HEK293 (cell line): Measurements from ENCODE around the gene DPY19L3.
A peak's percentile ranks its signal among the peaks of the same experiment; 100 is the strongest.

ENCODE experiments used
- CTCF ChIA-PET: fragments of 350-600 bp; formaldehyde crosslinking; extraction: SDS; loops from one replicate; lab custom pipeline; 2021; ENCODE audit warnings: antibody characterized with exemption; lab: Yijun Ruan, JAX
- POLR2A ChIA-PET: fragments of 300-600 bp; formaldehyde crosslinking; extraction: SDS; loops from one replicate; lab custom pipeline; 2020; ENCODE audit warnings: antibody characterized with exemption, inconsistent platforms; lab: Yijun Ruan, JAX
- H3K27ac ChIP-seq: fragments of 200-500 bp; sonication (Bioruptor generic); 2 replicates; pipeline ENCODE4 v1.5.1; 2014; ENCODE audit warnings: low read depth, low read length, control low read depth, inconsistent platforms; ENCODE audit errors: extremely low read depth
- H3K36me3 ChIP-seq, 2 experiments: fragments of 200-500 bp in 1 of 2; sonication (Bioruptor generic) in 1 of 2; 1 replicate in 1 of 2; 2 replicates in 1 of 2; pipeline ENCODE4 v1.5.1; 2014 to 2017; ENCODE audit warnings: inconsistent platforms in 2 of 2, low read length in 2 of 2; ENCODE audit not compliant: control insufficient read depth in 2 of 2, insufficient read depth in 1 of 2
- H3K4me1 ChIP-seq: fragments of 200-500 bp; sonication (Bioruptor generic); 2 replicates; pipeline ENCODE4 v1.5.1; 2014; ENCODE audit warnings: mild to moderate bottlenecking, low read length, inconsistent platforms; ENCODE audit not compliant: control insufficient read depth, insufficient read depth
- H3K4me3 ChIP-seq: 2 replicates; pipeline ENCODE4 v1.5.1; 2011; ENCODE audit warnings: low read depth, mild to moderate bottlenecking, control low read depth, low read length, moderate library complexity
- H3K9me3 ChIP-seq: fragments of 200-500 bp; sonication (Bioruptor generic); 2 replicates; pipeline ENCODE4 v1.5.1; 2014; ENCODE audit warnings: low read depth, low read length, inconsistent platforms; ENCODE audit not compliant: control insufficient read depth, insufficient read depth
- EGR2 ChIP-seq: fragments of 450-650 bp; formaldehyde crosslinking; IDR thresholded peaks from 2 replicates; pipeline ENCODE4 v1.5.1; 2016; ENCODE audit warnings: low read depth, missing biosample characterization, missing genetic modification characterization
- MYNN ChIP-seq: fragments of 450-650 bp; formaldehyde crosslinking; IDR thresholded peaks from 2 replicates; pipeline ENCODE4 v1.5.1; 2016; ENCODE audit warnings: missing biosample characterization, missing genetic modification characterization, borderline replicate concordance
- SETDB1 ChIP-seq: IDR thresholded peaks from one replicate; pipeline ENCODE4 v1.6.1; 2017; ENCODE audit warnings: mild to moderate bottlenecking, low read length, moderate library complexity, mixed read lengths; ENCODE audit not compliant: insufficient read length
- ZBTB20 ChIP-seq: fragments of 450-650 bp; formaldehyde crosslinking; IDR thresholded peaks from 2 replicates; pipeline ENCODE4 v1.5.1; 2016; ENCODE audit warnings: missing biosample characterization, missing genetic modification characterization
- ZFP41 ChIP-seq: fragments of 450-650 bp; formaldehyde crosslinking; IDR thresholded peaks from 2 replicates; pipeline ENCODE4 v1.5.1; 2016; ENCODE audit warnings: missing biosample characterization, missing genetic modification characterization, borderline replicate concordance
- ZIC2 ChIP-seq: fragments of 450-650 bp; formaldehyde crosslinking; IDR thresholded peaks from 2 replicates; pipeline ENCODE4 v1.5.1; 2016; ENCODE audit warnings: missing biosample characterization, missing genetic modification characterization
- ZNF114 ChIP-seq: fragments of 450-650 bp; formaldehyde crosslinking; IDR thresholded peaks from 2 replicates; pipeline ENCODE4 v1.5.0; 2017; ENCODE audit warnings: missing biosample characterization, missing genetic modification characterization
- ZNF121 ChIP-seq: fragments of 450-650 bp; formaldehyde crosslinking; IDR thresholded peaks from 2 replicates; pipeline ENCODE4 v1.5.1; 2016; ENCODE audit warnings: missing biosample characterization, missing genetic modification characterization
- ZNF239 ChIP-seq: fragments of 450-650 bp; formaldehyde crosslinking; IDR thresholded peaks from 2 replicates; pipeline ENCODE4 v1.5.1; 2016; ENCODE audit warnings: missing biosample characterization, missing genetic modification characterization
- ZNF24 ChIP-seq: fragments of 450-650 bp; formaldehyde crosslinking; IDR thresholded peaks from 2 replicates; pipeline ENCODE4 v1.5.1; 2016; ENCODE audit warnings: missing biosample characterization, missing genetic modification characterization
- ZNF335 ChIP-seq: fragments of 450-650 bp; formaldehyde crosslinking; conservative IDR thresholded peaks from 2 replicates; pipeline ENCODE4 v1.5.1; 2016; ENCODE audit warnings: missing biosample characterization, missing genetic modification characterization
- ZNF544 ChIP-seq: fragments of 450-650 bp; formaldehyde crosslinking; IDR thresholded peaks from 2 replicates; pipeline ENCODE4 v1.5.0; 2017; ENCODE audit warnings: missing biosample characterization, missing genetic modification characterization
- ZNF658 ChIP-seq: fragments of 450-650 bp; formaldehyde crosslinking; IDR thresholded peaks from 2 replicates; pipeline ENCODE4; 2016; ENCODE audit warnings: missing biosample characterization, missing genetic modification characterization
- TF ChIP-seq, protein P1 (sequence below): fragments of 450-650 bp; formaldehyde crosslinking; IDR thresholded peaks from 2 replicates; pipeline ENCODE4 v1.5.1; 2016; ENCODE audit warnings: missing biosample characterization, missing genetic modification characterization
- TF ChIP-seq, protein P2 (sequence below): fragments of 450-650 bp; formaldehyde crosslinking; IDR thresholded peaks from 2 replicates; pipeline ENCODE4 v1.5.1; 2017; ENCODE audit warnings: missing biosample characterization, missing genetic modification characterization
- TF ChIP-seq, protein P3 (sequence below): fragments of 450-650 bp; formaldehyde crosslinking; IDR thresholded peaks from 2 replicates; pipeline ENCODE4 v1.5.1; 2016; ENCODE audit warnings: missing biosample characterization, missing genetic modification characterization
- TF ChIP-seq, protein P4 (sequence below): fragments of 450-650 bp; formaldehyde crosslinking; IDR thresholded peaks from 2 replicates; pipeline ENCODE4 v1.5.1; 2016; ENCODE audit warnings: missing biosample characterization, missing genetic modification characterization, low read depth
- TF ChIP-seq, protein P5 (sequence below): fragments of 450-650 bp; formaldehyde crosslinking; IDR thresholded peaks from 2 replicates; pipeline ENCODE4 v1.5.1; 2016; ENCODE audit warnings: missing biosample characterization, missing genetic modification characterization
- TF ChIP-seq, protein P6 (sequence below): fragments of 450-650 bp; formaldehyde crosslinking; IDR thresholded peaks from 2 replicates; pipeline ENCODE4 v1.5.1; 2016; ENCODE audit warnings: missing biosample characterization, missing genetic modification characterization

Gene DPY19L3

DNA sequence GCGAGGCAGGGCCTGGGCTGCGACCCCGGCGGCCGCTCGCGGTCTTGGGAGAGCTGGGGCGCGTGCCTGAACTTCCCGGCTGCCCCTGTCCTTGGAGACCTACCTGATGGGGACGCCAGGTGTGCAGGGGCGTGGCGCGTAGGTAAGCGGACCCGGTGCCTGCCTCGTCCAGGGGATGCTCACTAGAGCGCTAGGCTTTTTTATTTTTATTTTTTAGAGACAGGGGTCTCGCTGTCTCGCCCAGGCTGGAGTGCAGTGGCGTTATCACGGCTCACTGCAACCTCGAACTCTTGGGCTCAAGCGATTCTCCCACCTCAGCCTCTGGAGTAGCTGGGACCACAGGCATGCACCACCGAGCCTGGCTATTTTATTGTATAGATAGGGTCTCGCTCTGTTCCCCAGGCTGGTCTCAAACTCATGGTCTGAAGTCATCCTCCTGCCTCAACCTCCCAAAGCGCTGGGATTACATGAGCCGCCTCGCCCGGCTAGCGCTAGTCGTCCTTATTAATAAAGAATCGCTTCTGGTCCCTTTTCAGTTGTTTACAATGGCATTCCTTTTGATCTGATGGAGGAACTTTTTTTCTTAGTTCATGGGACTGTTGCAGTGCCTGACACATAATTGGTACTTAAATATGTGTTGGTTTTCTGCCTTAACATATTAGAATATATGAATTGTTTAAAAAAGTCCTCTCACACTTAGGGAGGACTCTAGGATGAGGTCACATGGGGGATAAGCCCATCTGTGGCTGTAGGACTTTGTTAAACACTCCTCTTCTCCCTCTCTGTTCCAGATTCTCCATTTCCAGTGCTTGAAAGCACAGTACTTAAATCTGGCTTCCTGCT, 812 bp downstream of the DPY19L3 start (continued):
- TF ChIP-seq ZNF24 (tag by site-specific recombination) (no peak), ZNF335 (tag by site-specific recombination) (peak; percentile 91), ZNF239 (tag by site-specific recombination) (no peak), MYNN (tag by site-specific recombination) (no peak)

DNA sequence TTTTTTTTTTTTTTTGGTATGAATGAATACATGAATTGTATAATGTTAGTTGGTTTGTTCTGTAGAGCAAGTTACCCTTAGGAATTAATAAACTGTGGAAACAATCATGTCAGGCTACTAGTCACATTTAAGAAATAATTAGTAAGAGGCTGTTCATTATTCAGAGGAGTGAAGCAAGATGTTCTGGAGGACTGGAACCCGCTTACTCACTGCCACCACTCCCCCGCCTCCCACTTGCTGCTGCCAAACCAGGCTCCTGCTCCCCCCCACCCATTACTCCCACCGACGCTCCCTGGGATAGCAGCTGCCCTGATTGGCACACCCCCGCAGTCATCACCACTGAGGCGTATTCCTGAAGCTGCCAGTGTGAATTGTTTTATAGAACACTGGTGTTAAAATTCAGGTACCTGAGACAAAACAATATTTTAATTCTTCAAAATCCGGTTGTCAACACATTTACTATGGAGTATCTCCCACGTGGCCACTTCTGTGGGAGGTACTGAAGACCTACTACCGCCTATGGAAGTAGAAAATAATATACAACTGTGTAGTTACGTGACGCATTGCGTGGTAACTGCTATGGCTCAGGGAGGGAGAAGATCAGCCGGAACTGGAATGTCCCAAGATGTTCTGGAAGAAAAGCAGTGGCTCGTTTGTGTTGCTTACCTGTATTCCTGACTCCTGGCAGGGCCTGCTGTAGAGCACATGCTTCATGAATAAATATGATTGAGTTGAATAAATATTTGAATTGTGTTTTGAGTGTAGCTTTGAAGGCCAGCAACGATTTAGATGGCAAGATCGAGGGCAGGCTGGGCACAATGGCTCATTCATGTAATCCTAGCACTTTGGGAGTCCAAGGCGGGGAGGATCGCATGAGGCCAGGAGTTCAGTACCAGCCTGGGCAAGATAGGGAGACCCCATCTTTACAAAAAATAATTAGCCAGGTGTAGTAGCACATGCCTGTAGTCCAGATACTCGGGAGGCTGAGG, 1.7 kb downstream of the DPY19L3 start:
- Histone ChIP-seq H3K9me3 (no peaks in the 10 kb centered on the region; the same call in 1 of the 2 replicates), H3K36me3 (peaks cover 42 to 48% of the 10 kb centered on the region in 2 experiments), H3K4me1 (peaks cover 18% of the 10 kb centered on the region), H3K4me3 (no peak overlapping the region), H3K27ac (no peak overlapping the region)
- ChIA-PET CTCF (no interaction called here), POLR2A (interaction anchor here (0.6 kb wide), 1 partner anchor 32 kb away, joined by 4 read pairs; no protein-coding TSS in a partner anchor)
- no peak for TF ChIP-seq SETDB1
- no peak for TF ChIP-seq ZIC2 (tag by site-specific recombination)
- peak; percentile 63 for TF ChIP-seq EGR2
- TF ChIP-seq, protein P1, sequence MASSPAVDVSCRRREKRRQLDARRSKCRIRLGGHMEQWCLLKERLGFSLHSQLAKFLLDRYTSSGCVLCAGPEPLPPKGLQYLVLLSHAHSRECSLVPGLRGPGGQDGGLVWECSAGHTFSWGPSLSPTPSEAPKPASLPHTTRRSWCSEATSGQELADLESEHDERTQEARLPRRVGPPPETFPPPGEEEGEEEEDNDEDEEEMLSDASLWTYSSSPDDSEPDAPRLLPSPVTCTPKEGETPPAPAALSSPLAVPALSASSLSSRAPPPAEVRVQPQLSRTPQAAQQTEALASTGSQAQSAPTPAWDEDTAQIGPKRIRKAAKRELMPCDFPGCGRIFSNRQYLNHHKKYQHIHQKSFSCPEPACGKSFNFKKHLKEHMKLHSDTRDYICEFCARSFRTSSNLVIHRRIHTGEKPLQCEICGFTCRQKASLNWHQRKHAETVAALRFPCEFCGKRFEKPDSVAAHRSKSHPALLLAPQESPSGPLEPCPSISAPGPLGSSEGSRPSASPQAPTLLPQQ (tag by site-specific recombination): no peak
- TF ChIP-seq ZNF544 (tag by site-specific recombination): no peak
- TF ChIP-seq ZFP41 (tag by site-specific recombination): no peak
- TF ChIP-seq, protein P2, sequence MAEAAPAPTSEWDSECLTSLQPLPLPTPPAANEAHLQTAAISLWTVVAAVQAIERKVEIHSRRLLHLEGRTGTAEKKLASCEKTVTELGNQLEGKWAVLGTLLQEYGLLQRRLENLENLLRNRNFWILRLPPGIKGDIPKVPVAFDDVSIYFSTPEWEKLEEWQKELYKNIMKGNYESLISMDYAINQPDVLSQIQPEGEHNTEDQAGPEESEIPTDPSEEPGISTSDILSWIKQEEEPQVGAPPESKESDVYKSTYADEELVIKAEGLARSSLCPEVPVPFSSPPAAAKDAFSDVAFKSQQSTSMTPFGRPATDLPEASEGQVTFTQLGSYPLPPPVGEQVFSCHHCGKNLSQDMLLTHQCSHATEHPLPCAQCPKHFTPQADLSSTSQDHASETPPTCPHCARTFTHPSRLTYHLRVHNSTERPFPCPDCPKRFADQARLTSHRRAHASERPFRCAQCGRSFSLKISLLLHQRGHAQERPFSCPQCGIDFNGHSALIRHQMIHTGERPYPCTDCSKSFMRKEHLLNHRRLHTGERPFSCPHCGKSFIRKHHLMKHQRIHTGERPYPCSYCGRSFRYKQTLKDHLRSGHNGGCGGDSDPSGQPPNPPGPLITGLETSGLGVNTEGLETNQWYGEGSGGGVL (tag by site-specific recombination): peak; percentile 32; the same call in 1 of the 2 replicates
- TF ChIP-seq, protein P3, sequence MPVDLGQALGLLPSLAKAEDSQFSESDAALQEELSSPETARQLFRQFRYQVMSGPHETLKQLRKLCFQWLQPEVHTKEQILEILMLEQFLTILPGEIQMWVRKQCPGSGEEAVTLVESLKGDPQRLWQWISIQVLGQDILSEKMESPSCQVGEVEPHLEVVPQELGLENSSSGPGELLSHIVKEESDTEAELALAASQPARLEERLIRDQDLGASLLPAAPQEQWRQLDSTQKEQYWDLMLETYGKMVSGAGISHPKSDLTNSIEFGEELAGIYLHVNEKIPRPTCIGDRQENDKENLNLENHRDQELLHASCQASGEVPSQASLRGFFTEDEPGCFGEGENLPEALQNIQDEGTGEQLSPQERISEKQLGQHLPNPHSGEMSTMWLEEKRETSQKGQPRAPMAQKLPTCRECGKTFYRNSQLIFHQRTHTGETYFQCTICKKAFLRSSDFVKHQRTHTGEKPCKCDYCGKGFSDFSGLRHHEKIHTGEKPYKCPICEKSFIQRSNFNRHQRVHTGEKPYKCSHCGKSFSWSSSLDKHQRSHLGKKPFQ: no peak
- TF ChIP-seq ZNF121 (tag by site-specific recombination): peak; percentile 81; the same call in 1 of the 2 replicates
- TF ChIP-seq, protein P4, sequence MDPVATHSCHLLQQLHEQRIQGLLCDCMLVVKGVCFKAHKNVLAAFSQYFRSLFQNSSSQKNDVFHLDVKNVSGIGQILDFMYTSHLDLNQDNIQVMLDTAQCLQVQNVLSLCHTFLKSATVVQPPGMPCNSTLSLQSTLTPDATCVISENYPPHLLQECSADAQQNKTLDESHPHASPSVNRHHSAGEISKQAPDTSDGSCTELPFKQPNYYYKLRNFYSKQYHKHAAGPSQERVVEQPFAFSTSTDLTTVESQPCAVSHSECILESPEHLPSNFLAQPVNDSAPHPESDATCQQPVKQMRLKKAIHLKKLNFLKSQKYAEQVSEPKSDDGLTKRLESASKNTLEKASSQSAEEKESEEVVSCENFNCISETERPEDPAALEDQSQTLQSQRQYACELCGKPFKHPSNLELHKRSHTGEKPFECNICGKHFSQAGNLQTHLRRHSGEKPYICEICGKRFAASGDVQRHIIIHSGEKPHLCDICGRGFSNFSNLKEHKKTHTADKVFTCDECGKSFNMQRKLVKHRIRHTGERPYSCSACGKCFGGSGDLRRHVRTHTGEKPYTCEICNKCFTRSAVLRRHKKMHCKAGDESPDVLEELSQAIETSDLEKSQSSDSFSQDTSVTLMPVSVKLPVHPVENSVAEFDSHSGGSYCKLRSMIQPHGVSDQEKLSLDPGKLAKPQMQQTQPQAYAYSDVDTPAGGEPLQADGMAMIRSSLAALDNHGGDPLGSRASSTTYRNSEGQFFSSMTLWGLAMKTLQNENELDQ: no peak
- TF ChIP-seq, protein P5, sequence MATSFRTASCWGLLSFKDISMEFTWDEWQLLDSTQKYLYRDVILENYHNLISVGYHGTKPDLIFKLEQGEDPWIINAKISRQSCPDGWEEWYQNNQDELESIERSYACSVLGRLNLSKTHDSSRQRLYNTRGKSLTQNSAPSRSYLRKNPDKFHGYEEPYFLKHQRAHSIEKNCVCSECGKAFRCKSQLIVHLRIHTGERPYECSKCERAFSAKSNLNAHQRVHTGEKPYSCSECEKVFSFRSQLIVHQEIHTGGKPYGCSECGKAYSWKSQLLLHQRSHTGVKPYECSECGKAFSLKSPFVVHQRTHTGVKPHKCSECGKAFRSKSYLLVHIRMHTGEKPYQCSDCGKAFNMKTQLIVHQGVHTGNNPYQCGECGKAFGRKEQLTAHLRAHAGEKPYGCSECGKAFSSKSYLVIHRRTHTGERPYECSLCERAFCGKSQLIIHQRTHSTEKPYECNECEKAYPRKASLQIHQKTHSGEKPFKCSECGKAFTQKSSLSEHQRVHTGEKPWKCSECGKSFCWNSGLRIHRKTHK (tag by site-specific recombination): no peak
- no peak for TF ChIP-seq ZNF658 (tag by site-specific recombination)
- no peak for TF ChIP-seq ZNF114 (tag by site-specific recombination)
- TF ChIP-seq, protein P6, sequence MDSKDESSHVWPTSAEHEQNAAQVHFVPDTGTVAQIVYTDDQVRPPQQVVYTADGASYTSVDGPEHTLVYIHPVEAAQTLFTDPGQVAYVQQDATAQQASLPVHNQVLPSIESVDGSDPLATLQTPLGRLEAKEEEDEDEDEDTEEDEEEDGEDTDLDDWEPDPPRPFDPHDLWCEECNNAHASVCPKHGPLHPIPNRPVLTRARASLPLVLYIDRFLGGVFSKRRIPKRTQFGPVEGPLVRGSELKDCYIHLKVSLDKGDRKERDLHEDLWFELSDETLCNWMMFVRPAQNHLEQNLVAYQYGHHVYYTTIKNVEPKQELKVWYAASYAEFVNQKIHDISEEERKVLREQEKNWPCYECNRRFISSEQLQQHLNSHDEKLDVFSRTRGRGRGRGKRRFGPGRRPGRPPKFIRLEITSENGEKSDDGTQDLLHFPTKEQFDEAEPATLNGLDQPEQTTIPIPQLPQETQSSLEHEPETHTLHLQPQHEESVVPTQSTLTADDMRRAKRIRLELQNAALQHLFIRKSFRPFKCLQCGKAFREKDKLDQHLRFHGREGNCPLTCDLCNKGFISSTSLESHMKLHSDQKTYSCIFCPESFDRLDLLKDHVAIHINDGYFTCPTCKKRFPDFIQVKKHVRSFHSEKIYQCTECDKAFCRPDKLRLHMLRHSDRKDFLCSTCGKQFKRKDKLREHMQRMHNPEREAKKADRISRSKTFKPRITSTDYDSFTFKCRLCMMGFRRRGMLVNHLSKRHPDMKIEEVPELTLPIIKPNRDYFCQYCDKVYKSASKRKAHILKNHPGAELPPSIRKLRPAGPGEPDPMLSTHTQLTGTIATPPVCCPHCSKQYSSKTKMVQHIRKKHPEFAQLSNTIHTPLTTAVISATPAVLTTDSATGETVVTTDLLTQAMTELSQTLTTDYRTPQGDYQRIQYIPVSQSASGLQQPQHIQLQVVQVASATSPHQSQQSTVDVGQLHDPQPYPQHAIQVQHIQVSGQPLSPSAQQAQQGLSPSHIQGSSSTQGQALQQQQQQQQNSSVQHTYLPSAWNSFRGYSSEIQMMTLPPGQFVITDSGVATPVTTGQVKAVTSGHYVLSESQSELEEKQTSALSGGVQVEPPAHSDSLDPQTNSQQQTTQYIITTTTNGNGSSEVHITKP (tag by site-specific recombination): peak; percentile 70
- no peak for TF ChIP-seq ZBTB20 (tag by site-specific recombination)
